ENCODE data around the gene EMB. TPM values are rescaled to one million over a fixed set of nuclear protein-coding genes. Genes with fewer than 3 reads are reported as not detected.
"Not testable (repeated sequence)": the region's sequence is repeated elsewhere in the genome, so short reads cannot be mapped to it uniquely, and the experiment has no call there.

EMB gene
- polyA plus RNA-seq, 4 donors, result 19.1 to 86.1 (median 43.1) TPM

- not testable (repeated sequence) for H3K9me3 ChIP-seq (ENCODE audit: control insufficient read depth in 2 of 2, insufficient read depth in 1 of 2, low read depth in 1 of 2, low read length in 1 of 2); H3K27me3 ChIP-seq (ENCODE audit: control insufficient read depth in 3 of 3, insufficient read depth in 3 of 3, low read length in 3 of 3); DNase-seq; H3K36me3 ChIP-seq (ENCODE audit: control insufficient read depth in 3 of 3, insufficient read depth in 2 of 3, low read depth in 1 of 3, low read length in 3 of 3); H3K4me1 ChIP-seq (ENCODE audit: control insufficient read depth in 3 of 3, insufficient read depth in 2 of 3, low read depth in 1 of 3, low read length in 2 of 3); FAIRE-seq; H3K4me3 ChIP-seq (ENCODE audit: low read depth in 1 of 3, low read length in 3 of 3); H3K27ac ChIP-seq (ENCODE audit: low read depth in 1 of 3, low read length in 2 of 3)
- WGBS, 3 donors, result 82 to 93% (median 82%) methylated on average over 3 of the region's 3 CpGs
These were observed 24.5 kb downstream of the EMB start for GRCh38 chr5:50416637-50417036.

GRCh38 chr5:50415912-50416311 is 25.2 kb downstream of the EMB start:
- no peaks in the 10 kb centered on the region for H3K27me3 ChIP-seq (ENCODE audit: control insufficient read depth in 3 of 3, insufficient read depth in 3 of 3, low read length in 3 of 3)
- DNase-seq (peak in 1 of 2 donors; percentile 13), FAIRE-seq (no peak)
- no peaks in the 10 kb centered on the region for H3K4me1 ChIP-seq (ENCODE audit: control insufficient read depth in 3 of 3, insufficient read depth in 2 of 3, low read depth in 1 of 3, low read length in 2 of 3)
- 59 to 80% (median 63%) methylated on average over 4 of the region's 4 CpGs for WGBS, 3 donors
- H3K4me3 ChIP-seq (ENCODE audit: low read depth in 1 of 3, low read length in 3 of 3), result no peak overlapping the region
- H3K27ac ChIP-seq (ENCODE audit: low read depth in 1 of 3, low read length in 2 of 3), result no peak overlapping the region
- no peaks in the 10 kb centered on the region for H3K36me3 ChIP-seq (ENCODE audit: control insufficient read depth in 3 of 3, insufficient read depth in 2 of 3, low read depth in 1 of 3, low read length in 3 of 3)
- no peaks in the 10 kb centered on the region for H3K9me3 ChIP-seq (ENCODE audit: control insufficient read depth in 2 of 2, insufficient read depth in 1 of 2, low read depth in 1 of 2, low read length in 1 of 2)

- H3K36me3 ChIP-seq (ENCODE audit: control insufficient read depth in 3 of 3, insufficient read depth in 2 of 3, low read depth in 1 of 3, low read length in 3 of 3); DNase-seq; H3K4me3 ChIP-seq (ENCODE audit: low read depth in 1 of 3, low read length in 3 of 3); H3K27ac ChIP-seq (ENCODE audit: low read depth in 1 of 3, low read length in 2 of 3); H3K9me3 ChIP-seq (ENCODE audit: control insufficient read depth in 2 of 2, insufficient read depth in 1 of 2, low read depth in 1 of 2, low read length in 1 of 2); H3K27me3 ChIP-seq (ENCODE audit: control insufficient read depth in 3 of 3, insufficient read depth in 3 of 3, low read length in 3 of 3); H3K4me1 ChIP-seq (ENCODE audit: control insufficient read depth in 3 of 3, insufficient read depth in 2 of 3, low read depth in 1 of 3, low read length in 2 of 3): not testable (repeated sequence)
- peak; percentile 70 for FAIRE-seq
These were observed 30.2 kb downstream of the EMB start for GRCh38 chr5:50410932-50411331.

GRCh38 chr5:50406877-50407276 is 34.2 kb downstream of the EMB start:
- DNase-seq, result peak in 1 of 2 donors; percentile 18
- Histone ChIP-seq H3K4me1 (ENCODE audit: control insufficient read depth in 3 of 3, insufficient read depth in 2 of 3, low read depth in 1 of 3, low read length in 2 of 3) (no peaks in the 10 kb centered on the region), H3K36me3 (ENCODE audit: control insufficient read depth in 3 of 3, insufficient read depth in 2 of 3, low read depth in 1 of 3, low read length in 3 of 3) (no peaks in the 10 kb centered on the region), H3K27me3 (ENCODE audit: control insufficient read depth in 3 of 3, insufficient read depth in 3 of 3, low read length in 3 of 3) (no peaks in the 10 kb centered on the region), H3K4me3 (ENCODE audit: low read depth in 1 of 3, low read length in 3 of 3) (no peak overlapping the region), H3K9me3 (ENCODE audit: control insufficient read depth in 2 of 2, insufficient read depth in 1 of 2, low read depth in 1 of 2, low read length in 1 of 2) (no peaks in the 10 kb centered on the region), H3K27ac (ENCODE audit: low read depth in 1 of 3, low read length in 2 of 3) (peak overlapping the region in 1 of 3 donors; percentile 30)
- FAIRE-seq, result no peak
- WGBS, 3 donors, result 78 to 90% (median 83%) methylated on average over 1 of the region's 1 CpG

- Histone ChIP-seq H3K36me3 (ENCODE audit: control insufficient read depth in 3 of 3, insufficient read depth in 2 of 3, low read depth in 1 of 3, low read length in 3 of 3) (peaks cover 0 to 2% (median 0%) of the 10 kb centered on the region in 3 donors), H3K9me3 (ENCODE audit: control insufficient read depth in 2 of 2, insufficient read depth in 1 of 2, low read depth in 1 of 2, low read length in 1 of 2) (no peaks in the 10 kb centered on the region), H3K4me1 (ENCODE audit: control insufficient read depth in 3 of 3, insufficient read depth in 2 of 3, low read depth in 1 of 3, low read length in 2 of 3) (peaks cover 0 to 2% (median 0%) of the 10 kb centered on the region in 3 donors), H3K4me3 (ENCODE audit: low read depth in 1 of 3, low read length in 3 of 3) (no peak overlapping the region), H3K27ac (ENCODE audit: low read depth in 1 of 3, low read length in 2 of 3) (no peak overlapping the region), H3K27me3 (ENCODE audit: control insufficient read depth in 3 of 3, insufficient read depth in 3 of 3, low read length in 3 of 3) (no peaks in the 10 kb centered on the region)
- FAIRE-seq (no peak), DNase-seq (no peak)
- whole genome bisulfite sequencing, 3 donors, result 65 to 85% (median 71%) methylated on average over 3 of the region's 3 CpGs
These were observed 39.8 kb downstream of the EMB start for GRCh38 chr5:50401336-50401735.

- WGBS, 3 donors, result 40 to 63% (median 56%) methylated on average over 2 of the region's 2 CpGs
- not testable (repeated sequence) for H3K27ac ChIP-seq (ENCODE audit: low read depth in 1 of 3, low read length in 2 of 3); H3K4me1 ChIP-seq (ENCODE audit: control insufficient read depth in 3 of 3, insufficient read depth in 2 of 3, low read depth in 1 of 3, low read length in 2 of 3); FAIRE-seq; H3K27me3 ChIP-seq (ENCODE audit: control insufficient read depth in 3 of 3, insufficient read depth in 3 of 3, low read length in 3 of 3); H3K9me3 ChIP-seq (ENCODE audit: control insufficient read depth in 2 of 2, insufficient read depth in 1 of 2, low read depth in 1 of 2, low read length in 1 of 2); H3K4me3 ChIP-seq (ENCODE audit: low read depth in 1 of 3, low read length in 3 of 3); DNase-seq; H3K36me3 ChIP-seq (ENCODE audit: control insufficient read depth in 3 of 3, insufficient read depth in 2 of 3, low read depth in 1 of 3, low read length in 3 of 3)
These were observed 47.0 kb downstream of the EMB start for GRCh38 chr5:50393925-50394609.

- FAIRE-seq, DNase-seq: not testable (repeated sequence)
These were observed 48.8 kb downstream of the EMB start for GRCh38 chr5:50392289-50392688.

GRCh38 chr5:50384381-50384780 is 56.7 kb downstream of the EMB start:
- peak; percentile 11 to 25 for DNase-seq
- not testable (repeated sequence) for H3K36me3 ChIP-seq (ENCODE audit: control insufficient read depth in 3 of 3, insufficient read depth in 2 of 3, low read depth in 1 of 3, low read length in 3 of 3); H3K4me1 ChIP-seq (ENCODE audit: control insufficient read depth in 3 of 3, insufficient read depth in 2 of 3, low read depth in 1 of 3, low read length in 2 of 3); H3K4me3 ChIP-seq (ENCODE audit: low read depth in 1 of 3, low read length in 3 of 3); H3K27me3 ChIP-seq (ENCODE audit: control insufficient read depth in 3 of 3, insufficient read depth in 3 of 3, low read length in 3 of 3); H3K27ac ChIP-seq (ENCODE audit: low read depth in 1 of 3, low read length in 2 of 3); FAIRE-seq
- 13 to 50% (median 44%) methylated on average over 2 of the region's 2 CpGs for WGBS, 3 donors
- peaks cover 0 to 13% of the 10 kb centered on the region in 2 donors for H3K9me3 ChIP-seq (ENCODE audit: control insufficient read depth in 2 of 2, insufficient read depth in 1 of 2, low read depth in 1 of 2, low read length in 1 of 2)

More at GRCh38 chr5:50392289-50392688, 48.8 kb downstream of the EMB start:
- not testable (repeated sequence) for H3K4me1 ChIP-seq (ENCODE audit: control insufficient read depth in 3 of 3, insufficient read depth in 2 of 3, low read depth in 1 of 3, low read length in 2 of 3); H3K4me3 ChIP-seq (ENCODE audit: low read depth in 1 of 3, low read length in 3 of 3); H3K36me3 ChIP-seq (ENCODE audit: control insufficient read depth in 3 of 3, insufficient read depth in 2 of 3, low read depth in 1 of 3, low read length in 3 of 3); H3K27ac ChIP-seq (ENCODE audit: low read depth in 1 of 3, low read length in 2 of 3); H3K27me3 ChIP-seq (ENCODE audit: control insufficient read depth in 3 of 3, insufficient read depth in 3 of 3, low read length in 3 of 3); H3K9me3 ChIP-seq (ENCODE audit: control insufficient read depth in 2 of 2, insufficient read depth in 1 of 2, low read depth in 1 of 2, low read length in 1 of 2)
- WGBS, 3 donors, result 87 to 96% (median 95%) methylated on average over 3 of the region's 3 CpGs

- DNase-seq; H3K27ac ChIP-seq (ENCODE audit: low read depth in 1 of 3, low read length in 2 of 3); H3K27me3 ChIP-seq (ENCODE audit: control insufficient read depth in 3 of 3, insufficient read depth in 3 of 3, low read length in 3 of 3); FAIRE-seq; H3K4me1 ChIP-seq (ENCODE audit: control insufficient read depth in 3 of 3, insufficient read depth in 2 of 3, low read depth in 1 of 3, low read length in 2 of 3); H3K4me3 ChIP-seq (ENCODE audit: low read depth in 1 of 3, low read length in 3 of 3); H3K36me3 ChIP-seq (ENCODE audit: control insufficient read depth in 3 of 3, insufficient read depth in 2 of 3, low read depth in 1 of 3, low read length in 3 of 3): not testable (repeated sequence)
- 94 to 100% (median 98%) methylated on average over 8 to 11 of the region's 11 CpGs for WGBS, 3 donors
- H3K9me3 ChIP-seq (ENCODE audit: control insufficient read depth in 2 of 2, insufficient read depth in 1 of 2, low read depth in 1 of 2, low read length in 1 of 2), result peaks cover 0 to 12% of the 10 kb centered on the region in 2 donors
These were observed 64.4 kb downstream of the EMB start for GRCh38 chr5:50376696-50377095.

All from small intestine (tissue), 7 donors.